Activated T-helper 17 cell treated with anti-CD3 and anti-CD28 coated beads, Interleukin-2, amount 50 U/mL, for 72 hours (primary cell): ENCODE data around the gene MID1. TPM values are rescaled to one million over a fixed set of nuclear protein-coding genes. Genes with fewer than 3 reads are reported as not detected.

Source experiments
- ATAC-seq: fragments of 150-1000 bp; cut with Tn5 transposase; replicated peaks from 2 replicates; pipeline ENCODE4 v1.10.0; 2021; ENCODE audit warnings: mild to moderate bottlenecking, moderate library complexity
- H3K27ac Mint-ChIP-seq: one replicate; pipeline ENCODE4 v1.8.0; 2022; ENCODE audit warnings: mixed read lengths
- H3K27me3 Mint-ChIP-seq: one replicate; pipeline ENCODE4 v1.8.0; 2022; ENCODE audit warnings: mixed read lengths
- H3K36me3 Mint-ChIP-seq: one replicate; pipeline ENCODE4 v1.8.0; 2022; ENCODE audit warnings: low read depth, mild to moderate bottlenecking, mixed read lengths
- H3K4me1 Mint-ChIP-seq: one replicate; pipeline ENCODE4 v1.8.0; 2022; ENCODE audit warnings: mixed read lengths
- H3K4me3 Mint-ChIP-seq: one replicate; pipeline ENCODE4 v1.8.0; 2022; ENCODE audit warnings: mild to moderate bottlenecking, mixed read lengths
- H3K9me3 Mint-ChIP-seq: one replicate; pipeline ENCODE4 v1.8.0; 2022; ENCODE audit warnings: mixed read lengths
- total RNA-seq, 2 donors: library from RNA; stranded (reverse); gene quantifications; one replicate each; pipeline ENCODE4 v1.2.3, GENCODE V29; 2022

MID1 gene
- total RNA-seq, 2 donors from 2014 or later, result 0.30 to 1.4 TPM

DNA sequence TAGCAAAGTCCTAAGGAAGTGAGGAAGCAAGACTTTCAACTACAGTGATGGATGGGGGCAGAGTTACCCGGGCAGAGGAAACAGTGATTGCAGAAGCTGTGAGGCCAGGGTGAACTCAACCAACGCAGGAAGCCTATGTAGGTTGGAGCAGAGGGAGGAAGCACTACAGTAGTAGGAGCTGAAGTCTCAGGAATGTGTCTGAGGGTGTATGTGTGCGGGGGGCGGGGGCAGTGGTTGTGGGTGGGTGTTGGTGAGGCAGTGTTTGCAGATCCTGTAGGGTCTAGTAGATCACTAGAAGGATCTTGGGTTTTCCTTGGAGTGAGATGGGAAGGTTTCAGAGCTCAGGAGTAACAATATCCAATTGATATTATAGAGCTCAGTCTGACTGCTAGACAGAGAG is 9.9 kb upstream of the MID1 start:
- Mint-ChIP-seq H3K4me1 (no peaks in the 10 kb centered on the region), H3K36me3 (no peaks in the 10 kb centered on the region), H3K27ac (no peak overlapping the region), H3K27me3 (peaks cover 3% of the 10 kb centered on the region), H3K9me3 (no peaks in the 10 kb centered on the region), H3K4me3 (no peak overlapping the region)
- ATAC-seq, result no peak

DNA sequence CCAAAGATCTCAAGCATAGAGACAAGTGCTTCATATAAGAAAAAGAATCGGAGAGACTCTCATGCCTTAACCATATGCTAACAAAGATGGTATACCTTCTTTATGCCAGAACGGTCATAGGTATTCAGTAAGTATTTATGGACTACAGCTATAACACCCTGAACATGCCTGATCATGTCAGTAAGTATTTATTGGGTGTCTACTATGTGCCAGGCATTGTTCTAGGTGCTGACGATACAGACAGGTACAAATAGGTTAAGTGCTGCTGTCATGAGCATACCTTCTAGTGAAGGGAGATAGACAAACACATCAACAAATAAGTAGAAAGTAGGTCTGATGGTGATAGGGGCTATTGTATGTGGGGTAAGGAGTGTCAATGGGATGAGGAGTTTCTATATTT is 9.5 kb upstream of the MID1 start:
- Mint-ChIP-seq H3K27ac (no peak overlapping the region), H3K4me3 (no peak overlapping the region), H3K36me3 (no peaks in the 10 kb centered on the region), H3K9me3 (no peaks in the 10 kb centered on the region), H3K4me1 (no peaks in the 10 kb centered on the region), H3K27me3 (peaks cover 3% of the 10 kb centered on the region)
- ATAC-seq, result no peak

GRCh38 chrX:10628906-10629305 is 8.5 kb upstream of the MID1 start:
- no peaks in the 10 kb centered on the region for H3K9me3 Mint-ChIP-seq
- no peak overlapping the region for H3K27ac Mint-ChIP-seq
- no peak overlapping the region for H3K4me3 Mint-ChIP-seq
- ATAC-seq, result no peak
- H3K27me3 Mint-ChIP-seq, result peaks cover 3% of the 10 kb centered on the region
- no peaks in the 10 kb centered on the region for H3K36me3 Mint-ChIP-seq
- no peaks in the 10 kb centered on the region for H3K4me1 Mint-ChIP-seq

DNA sequence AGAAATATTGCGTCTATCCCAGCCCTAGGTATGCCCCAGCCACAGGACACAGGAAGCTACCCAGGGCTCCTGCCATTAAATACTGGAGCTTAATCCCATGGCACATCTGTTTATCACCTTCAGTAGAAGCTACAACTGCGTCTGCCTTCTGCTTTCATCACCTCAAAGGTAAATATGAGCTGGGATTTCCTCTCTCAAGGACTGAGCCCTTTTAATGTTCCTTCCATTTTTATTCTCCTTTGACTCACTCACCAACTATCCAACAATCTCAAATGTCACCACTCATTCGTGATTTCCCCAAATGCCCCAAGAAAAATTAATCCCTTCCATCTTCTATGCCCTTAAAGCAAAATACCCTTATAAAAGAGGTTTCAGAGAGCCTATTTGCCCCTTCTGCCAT is 1.8 kb upstream of the MID1 start:
- ATAC-seq, result no peak
- no peaks in the 10 kb centered on the region for H3K4me1 Mint-ChIP-seq

GRCh38 chrX:10619425-10620046 is 849 bp downstream of the MID1 start:
- no peaks in the 10 kb centered on the region for H3K4me1 Mint-ChIP-seq
- H3K9me3 Mint-ChIP-seq, result no peaks in the 10 kb centered on the region

More for the DNA sequence above, 1.8 kb upstream of the MID1 start:
- Mint-ChIP-seq H3K4me3 (no peak overlapping the region), H3K27me3 (peaks cover 15% of the 10 kb centered on the region), H3K9me3 (no peaks in the 10 kb centered on the region), H3K27ac (no peak overlapping the region), H3K36me3 (no peaks in the 10 kb centered on the region)

GRCh38 chrX:10618961-10619360 is 1.4 kb downstream of the MID1 start:
- peaks cover 19% of the 10 kb centered on the region for H3K27me3 Mint-ChIP-seq
- H3K4me1 Mint-ChIP-seq, result no peaks in the 10 kb centered on the region
- H3K4me3 Mint-ChIP-seq, result peak overlapping the region; percentile 53
- no peak for ATAC-seq
- H3K27ac Mint-ChIP-seq, result no peak overlapping the region
- H3K9me3 Mint-ChIP-seq, result no peaks in the 10 kb centered on the region
- H3K36me3 Mint-ChIP-seq, result no peaks in the 10 kb centered on the region

More at GRCh38 chrX:10619425-10620046, 849 bp downstream of the MID1 start:
- Mint-ChIP-seq H3K36me3 (no peaks in the 10 kb centered on the region), H3K4me3 (peak overlapping the region; percentile 53), H3K27ac (no peak overlapping the region), H3K27me3 (peaks cover 19% of the 10 kb centered on the region)
- no peak for ATAC-seq

GRCh38 chrX:10617999-10618351 is 2.4 kb downstream of the MID1 start:
- ATAC-seq, result no peak

GRCh38 chrX:10617186-10617998 is 3.0 kb downstream of the MID1 start:
- Mint-ChIP-seq H3K9me3 (no peaks in the 10 kb centered on the region), H3K27ac (no peak overlapping the region), H3K4me1 (no peaks in the 10 kb centered on the region), H3K36me3 (no peaks in the 10 kb centered on the region), H3K27me3 (peaks cover 18% of the 10 kb centered on the region), H3K4me3 (no peak overlapping the region)
- no peak for ATAC-seq

More at GRCh38 chrX:10617999-10618351, 2.4 kb downstream of the MID1 start:
- Mint-ChIP-seq H3K36me3 (no peaks in the 10 kb centered on the region), H3K4me3 (no peak overlapping the region), H3K27me3 (peaks cover 19% of the 10 kb centered on the region), H3K4me1 (no peaks in the 10 kb centered on the region), H3K9me3 (no peaks in the 10 kb centered on the region), H3K27ac (no peak overlapping the region)

GRCh38 chrX:10615931-10616774 is 4.2 kb downstream of the MID1 start:
- no peak for ATAC-seq
- Mint-ChIP-seq H3K36me3 (no peaks in the 10 kb centered on the region), H3K9me3 (no peaks in the 10 kb centered on the region), H3K27me3 (peaks cover 14% of the 10 kb centered on the region), H3K4me1 (no peaks in the 10 kb centered on the region), H3K4me3 (no peak overlapping the region), H3K27ac (no peak overlapping the region)

GRCh38 chrX:10612215-10612614 is 8.2 kb downstream of the MID1 start:
- no peaks in the 10 kb centered on the region for H3K4me1 Mint-ChIP-seq
- H3K27ac Mint-ChIP-seq, result no peak overlapping the region
- H3K27me3 Mint-ChIP-seq, result peaks cover 4% of the 10 kb centered on the region
- no peak for ATAC-seq
- no peak overlapping the region for H3K4me3 Mint-ChIP-seq
- H3K9me3 Mint-ChIP-seq, result no peaks in the 10 kb centered on the region
- H3K36me3 Mint-ChIP-seq, result no peaks in the 10 kb centered on the region

DNA sequence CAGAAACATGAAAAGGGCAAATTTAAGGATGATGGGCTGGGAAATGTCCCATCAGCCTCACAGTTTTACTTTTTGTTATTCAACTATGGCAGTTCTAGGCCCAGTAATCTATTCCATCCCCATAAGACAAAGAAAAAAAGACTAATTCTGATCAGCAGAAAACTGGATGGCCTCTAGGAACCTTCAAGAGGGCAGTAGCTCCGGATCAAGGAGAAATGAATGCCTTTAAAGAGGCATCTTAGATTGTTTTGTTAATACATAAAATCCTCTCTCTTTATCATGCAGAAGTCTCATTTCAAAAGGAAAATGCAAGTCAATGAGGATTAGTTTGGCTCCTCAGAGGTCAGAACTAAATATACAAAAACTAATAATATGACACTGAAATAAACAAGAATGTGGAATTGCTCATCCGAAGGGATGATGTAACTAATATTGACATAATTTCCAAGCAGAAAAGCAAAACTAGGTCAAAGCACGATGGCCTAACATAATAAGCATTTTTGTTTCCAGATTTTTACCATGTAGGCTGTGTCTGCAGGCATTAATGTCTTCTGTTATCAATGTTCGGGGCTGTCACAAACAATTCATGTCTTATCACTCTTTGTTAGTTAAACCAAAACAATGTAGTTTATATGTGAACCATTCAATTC is 8.8 kb downstream of the MID1 start:
- H3K9me3 Mint-ChIP-seq, result no peaks in the 10 kb centered on the region
- peaks cover 4% of the 10 kb centered on the region for H3K27me3 Mint-ChIP-seq
- no peak for ATAC-seq
- no peaks in the 10 kb centered on the region for H3K36me3 Mint-ChIP-seq
- no peak overlapping the region for H3K27ac Mint-ChIP-seq
- H3K4me1 Mint-ChIP-seq, result no peaks in the 10 kb centered on the region
- no peak overlapping the region for H3K4me3 Mint-ChIP-seq

- Mint-ChIP-seq H3K4me1 (no peaks in the 10 kb centered on the region), H3K27me3 (no peaks in the 10 kb centered on the region), H3K9me3 (no peaks in the 10 kb centered on the region), H3K4me3 (no peak overlapping the region), H3K36me3 (no peaks in the 10 kb centered on the region), H3K27ac (no peak overlapping the region)
- no peak for ATAC-seq
These were observed 12.3 kb downstream of the MID1 start for GRCh38 chrX:10608099-10608498.

DNA sequence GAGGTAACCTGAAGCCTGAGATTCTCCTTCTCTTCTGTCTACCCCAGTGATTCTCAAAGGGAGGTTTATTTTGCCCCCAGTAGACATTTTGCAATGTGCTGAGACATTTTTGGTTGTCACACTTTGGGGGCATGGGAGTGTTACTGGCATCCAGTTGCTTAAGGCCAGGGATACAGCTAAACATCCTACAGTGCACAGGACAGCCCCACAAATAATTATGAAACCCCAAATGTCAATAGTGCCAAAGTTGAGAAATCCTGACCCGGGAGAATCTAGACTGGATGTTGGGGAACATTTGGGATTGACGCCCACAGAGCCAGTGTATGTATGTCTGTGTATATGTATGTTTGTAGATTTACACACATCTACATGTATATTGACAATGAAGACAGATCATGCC is 13.2 kb downstream of the MID1 start:
- no peaks in the 10 kb centered on the region for H3K9me3 Mint-ChIP-seq
- H3K4me3 Mint-ChIP-seq, result no peak overlapping the region
- H3K4me1 Mint-ChIP-seq, result no peaks in the 10 kb centered on the region
- H3K27me3 Mint-ChIP-seq, result no peaks in the 10 kb centered on the region
- H3K36me3 Mint-ChIP-seq, result no peaks in the 10 kb centered on the region
- H3K27ac Mint-ChIP-seq, result no peak overlapping the region
- no peak for ATAC-seq

- Mint-ChIP-seq H3K9me3 (no peaks in the 10 kb centered on the region), H3K27ac (no peak overlapping the region), H3K4me1 (no peaks in the 10 kb centered on the region), H3K36me3 (no peaks in the 10 kb centered on the region), H3K27me3 (no peaks in the 10 kb centered on the region), H3K4me3 (no peak overlapping the region)
- no peak for ATAC-seq
These were observed 16.8 kb downstream of the MID1 start for GRCh38 chrX:10603612-10604011.
